Measurements from ENCODE around the gene SNRK. TPM values are rescaled to one million over a fixed set of nuclear protein-coding genes. Genes with fewer than 3 reads are reported as not detected.

Gene SNRK
- total and polyA plus RNA-seq, 9 of the 15 experiments (the other 6 are each of a cell fraction or from before 2014, with no cell fraction given), result 1.7 to 12.3 (median 7.3) TPM

GRCh38 chr3:43373560-43373928, 87.2 kb downstream of the SNRK start:
- TF ChIP-seq ZNF124 (CRISPR knock-in tag; IDR thresholded peaks at IDR 0.05), result no peak
- TF ChIP-seq MEF2D (tag; conservative IDR thresholded peaks at IDR 0.05; ENCODE audit: low read depth), result no peak
- TF ChIP-seq ZNF253 (CRISPR knock-in tag; conservative IDR thresholded peaks at IDR 0.05), result no peak
- no peak for TF ChIP-seq GTF2E2 (tag; IDR thresholded peaks at IDR 0.05)
- no peak for TF ChIP-seq PCBP1 (IDR thresholded peaks at IDR 0.05; ENCODE audit: low read depth, low read length, poor library complexity, severe bottlenecking)
- TF ChIP-seq JUND (IDR thresholded peaks at IDR 0.05; ENCODE audit: borderline replicate concordance, low read depth, low read length), result no peak
- no peak for TF ChIP-seq JUND (tag; IDR thresholded peaks at IDR 0.05; ENCODE audit: borderline replicate concordance, low read depth, low read length)
- no peak overlapping the region for H3K27ac ChIP-seq (ENCODE audit: extremely low read depth, low read depth, low read length)
- no peaks in the 10 kb centered on the region for H3K36me3 ChIP-seq (ENCODE audit: control insufficient read depth, insufficient read depth, low read length)
- WGBS (ENCODE audit: insufficient coverage, low coverage, missing lambda C conversion rate), result 29% methylated on average over 3 of the region's 3 CpGs
- in situ Hi-C loops (cut with MboI) (no loop called here), intact Hi-C loops (cut with micrococcal nuclease) (no loop called here)
- no peak overlapping the region for H2AFZ ChIP-seq (ENCODE audit: low read depth, low read length)
- FAIRE-seq (peak; percentile 23), ATAC-seq (no peak), DNase-seq (ENCODE audit: extremely low read depth in 1 of 4, low spot score in 3 of 4) (no peak)
- no peaks in the 10 kb centered on the region for H3K9me3 ChIP-seq (replicated peaks; ENCODE audit: control insufficient read depth, insufficient read depth, low read depth, low read length)
- no peaks in the 10 kb centered on the region for H3K79me2 ChIP-seq (ENCODE audit: control insufficient read depth, insufficient read depth, low read length)
- H3K4me1 ChIP-seq (replicated peaks in 1 of 2; ENCODE audit: control insufficient read depth in 2 of 2, insufficient read depth in 2 of 2, low read length in 2 of 2), result peaks cover 0 to 3% of the 10 kb centered on the region in 2 experiments; a peak in 1 of 5 replicates
- H3K4me2 ChIP-seq (ENCODE audit: insufficient read depth, low read length), result no peak overlapping the region
- no peak overlapping the region for H3K9ac ChIP-seq (ENCODE audit: insufficient read depth in 1 of 2, low read depth in 2 of 2, low read length in 2 of 2)
- ChIA-PET POLR2A (interaction anchor here (0.6 to 1.5 kb wide), 3 partner anchors 12 to 48 kb away, joined by 3 to 5 read pairs (median 3); no protein-coding TSS in a partner anchor), CTCF (ENCODE audit: low intra/inter-chr PET ratio) (no interaction called here)
- H4K20me1 ChIP-seq (replicated peaks; ENCODE audit: control insufficient read depth, insufficient read depth, low read length), result peaks cover 9% of the 10 kb centered on the region; the same call in 1 of the 2 replicates
- no peaks in the 10 kb centered on the region for H3K9me1 ChIP-seq (ENCODE audit: control insufficient read depth, insufficient read depth, low read length)
- BruUV-seq (replicated peaks), result no TSS peak
- H3K4me3 ChIP-seq, result no peak overlapping the region
- H3K27me3 ChIP-seq (ENCODE audit: control insufficient read depth in 2 of 2, insufficient read depth in 2 of 2, low read length in 2 of 2), result no peaks in the 10 kb centered on the region

Data from K562 (cell line).